Mesendoderm (in vitro differentiated cells): ENCODE measurements around the gene LRRC26.

Experiments
- DNase-seq: peaks from one replicate; pipeline ENCODE4 v3.0.0; 2013
- H2AK5ac ChIP-seq: 2 replicates; pipeline ENCODE4 v1.6.1; 2013; ENCODE audit warnings: low read length, inconsistent platforms
- H2BK120ac ChIP-seq: 2 replicates; pipeline ENCODE4 v1.6.1; 2013; ENCODE audit warnings: low read depth, mild to moderate bottlenecking, low read length, moderate library complexity, mixed read lengths
- H2BK15ac ChIP-seq: replicated peaks from 2 replicates; pipeline ENCODE4 v1.6.1; 2013; ENCODE audit warnings: low read depth, mild to moderate bottlenecking, moderate library complexity
- H2BK5ac ChIP-seq: 2 replicates; pipeline ENCODE4 v1.6.1; 2013; ENCODE audit warnings: low read length, inconsistent platforms
- H3K18ac ChIP-seq: 2 replicates; pipeline ENCODE4 v1.6.1; 2013; ENCODE audit warnings: mild to moderate bottlenecking, low read length, mixed read lengths
- H3K23ac ChIP-seq: one replicate; pipeline ENCODE4 v1.6.1; 2013; ENCODE audit warnings: low read length
- H3K27ac ChIP-seq: 2 replicates; pipeline ENCODE4 v1.5.1; 2013; ENCODE audit warnings: low read depth, mild to moderate bottlenecking, inconsistent platforms, low read length, moderate library complexity
- H3K27me3 ChIP-seq: 2 replicates; pipeline ENCODE4 v1.6.1; 2013; ENCODE audit warnings: low read length, control low read depth, mild to moderate bottlenecking, inconsistent platforms; ENCODE audit not compliant: insufficient read depth, poor library complexity
- H3K36me3 ChIP-seq: 2 replicates; pipeline ENCODE4 v1.6.1; 2013; ENCODE audit warnings: low read length, inconsistent platforms; ENCODE audit not compliant: control insufficient read depth, insufficient read depth
- H3K4ac ChIP-seq: one replicate; pipeline ENCODE4 v1.6.1; 2013; ENCODE audit warnings: low read depth, mild to moderate bottlenecking, low read length, moderate library complexity
- H3K4me1 ChIP-seq: 2 replicates; pipeline ENCODE4 v1.6.1; 2013; ENCODE audit warnings: low read depth, low read length, inconsistent platforms; ENCODE audit not compliant: control insufficient read depth
- H3K4me2 ChIP-seq: 2 replicates; pipeline ENCODE4 v1.6.1; 2013; ENCODE audit warnings: low read length
- H3K4me3 ChIP-seq: 2 replicates; pipeline ENCODE4 v1.5.1; 2013; ENCODE audit warnings: mild to moderate bottlenecking, low read length
- H3K56ac ChIP-seq: one replicate; pipeline ENCODE4 v1.6.1; 2013; ENCODE audit warnings: low read length
- H3K79me1 ChIP-seq: 2 replicates; pipeline ENCODE4 v1.6.1; 2013; ENCODE audit warnings: low read length, inconsistent platforms
- H3K79me2 ChIP-seq: 2 replicates; pipeline ENCODE4 v1.6.1; 2013; ENCODE audit warnings: mild to moderate bottlenecking, low read length; ENCODE audit not compliant: control insufficient read depth, insufficient read depth
- H3K9ac ChIP-seq: 2 replicates; pipeline ENCODE4 v1.6.1; 2013; ENCODE audit warnings: low read length, inconsistent platforms
- H4K5ac ChIP-seq: one replicate; pipeline ENCODE4 v1.6.1; 2013; ENCODE audit warnings: low read length
- H4K8ac ChIP-seq: one replicate; pipeline ENCODE4 v1.6.1; 2013; ENCODE audit warnings: low read depth, mild to moderate bottlenecking, control low read depth, low read length, moderate library complexity
- WGBS: extraction: QIAGEN DNeasy Blood & Tissue Kit; methylation state at CpG from one replicate; pipeline ENCODE4 v1.1.7; 2013; ENCODE audit warnings: low lambda C conversion rate, missing lambda C conversion rate; ENCODE audit not compliant: insufficient coverage; ENCODE audit errors: extremely low coverage; 5-methylcytosine and 5-hydroxymethylcytosine counted together

The LRRC26 gene

DNA sequence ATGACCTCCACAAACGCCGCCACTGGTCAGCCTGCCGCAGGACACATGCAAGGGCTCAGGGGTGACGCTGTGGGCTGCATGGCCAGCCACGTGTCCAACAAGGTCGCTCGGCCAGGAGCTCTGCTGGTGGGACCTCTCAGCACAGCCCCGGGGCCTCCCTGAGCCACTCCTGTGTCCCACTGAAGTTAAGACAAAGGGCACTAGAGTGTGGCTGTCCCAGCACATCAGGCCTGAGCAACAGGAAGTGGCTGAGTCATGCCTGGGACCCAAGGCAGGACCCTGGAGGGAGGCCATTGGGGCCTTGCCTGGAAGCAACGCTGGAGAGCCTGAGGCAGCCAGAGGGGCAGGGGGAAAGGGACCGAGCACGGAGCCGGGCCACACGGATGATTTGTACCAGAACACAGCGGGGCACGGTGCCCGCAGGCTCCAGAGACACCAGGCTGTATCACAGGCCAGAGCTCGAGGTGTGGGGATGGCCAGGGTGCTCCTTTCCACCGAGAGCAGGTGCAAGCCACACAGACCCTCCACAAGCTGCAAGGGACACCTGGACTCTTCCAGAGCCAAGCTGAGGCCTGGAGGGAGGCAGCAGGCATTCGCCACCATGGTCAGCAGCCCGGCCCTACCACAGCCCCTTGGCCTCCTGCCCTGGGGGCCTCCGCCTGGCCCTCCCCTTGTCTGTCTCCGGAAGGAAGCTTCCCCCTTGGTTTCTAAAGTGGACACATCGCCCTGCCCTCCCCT is 8.5 kb upstream of the LRRC26 start:
- DNase-seq, result no peak
- no peaks in the 10 kb centered on the region for H3K4me1 ChIP-seq

DNA sequence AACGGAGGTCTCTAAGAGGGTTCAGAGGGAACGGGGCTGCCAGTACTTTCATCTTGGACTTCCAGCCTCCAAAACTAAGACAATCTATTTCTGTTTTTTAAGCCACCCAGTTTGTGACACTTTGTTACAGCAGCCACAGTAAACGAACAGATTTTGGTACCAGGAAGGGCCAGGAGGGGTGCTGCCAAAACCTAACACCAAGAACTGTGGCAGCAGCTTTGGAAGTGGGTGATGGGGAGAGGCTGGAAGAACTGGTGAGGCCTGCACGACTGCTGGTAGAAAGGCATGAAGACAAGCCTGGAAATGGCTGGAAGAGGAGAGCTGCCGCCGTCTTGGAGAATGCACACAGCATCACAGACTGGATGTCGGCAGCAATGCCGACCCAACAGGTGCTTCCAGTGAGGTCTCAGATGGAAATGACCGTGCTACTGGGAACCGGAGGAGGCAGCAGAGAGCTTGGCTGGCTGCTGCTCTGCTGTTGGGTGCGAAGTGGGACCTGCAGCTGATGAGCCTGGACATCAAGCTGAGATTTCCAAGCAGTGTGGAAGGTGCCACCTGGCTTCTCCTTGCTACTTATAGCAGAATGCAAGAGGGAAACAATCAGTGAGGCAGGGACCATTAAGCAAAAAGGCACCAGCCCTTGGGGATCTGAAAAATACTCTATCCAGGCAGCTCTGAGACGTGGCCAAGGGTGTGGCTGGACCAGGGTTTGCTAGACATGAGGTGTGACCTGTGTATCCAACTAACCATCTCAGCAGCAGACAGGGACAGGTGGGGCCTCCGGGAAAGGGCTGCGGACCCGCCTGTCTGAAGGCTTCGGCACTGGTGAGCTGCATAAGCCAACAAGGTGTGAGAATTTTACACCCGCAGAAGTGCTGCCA is 6.7 kb upstream of the LRRC26 start:
- Histone ChIP-seq H3K4ac (no peak overlapping the region), H3K4me3 (no peak overlapping the region), H3K27me3 (no peaks in the 10 kb centered on the region), H3K4me2 (no peak overlapping the region), H2BK5ac (no peak overlapping the region), H3K79me1 (no peaks in the 10 kb centered on the region), H3K79me2 (no peaks in the 10 kb centered on the region), H2BK120ac (no peak overlapping the region), H3K18ac (no peak overlapping the region), H3K56ac (no peak overlapping the region), H4K5ac (no peak overlapping the region), H3K23ac (no peak overlapping the region), H2BK15ac (no peak overlapping the region), H4K8ac (no peak overlapping the region), H2AK5ac (no peak overlapping the region), H3K36me3 (no peaks in the 10 kb centered on the region), H3K27ac (no peak overlapping the region), H3K9ac (no peak overlapping the region), H3K4me1 (no peaks in the 10 kb centered on the region)
- peak; percentile 55 for DNase-seq
- no CpG with 5 or more reads among the region's 17 CpGs for WGBS

More for the DNA sequence above, 8.5 kb upstream of the LRRC26 start:
- Histone ChIP-seq H4K8ac (no peak overlapping the region), H3K4me2 (no peak overlapping the region), H3K56ac (no peak overlapping the region), H2BK15ac (no peak overlapping the region), H3K4ac (no peak overlapping the region), H3K79me1 (no peaks in the 10 kb centered on the region), H3K18ac (no peak overlapping the region), H3K23ac (no peak overlapping the region), H4K5ac (no peak overlapping the region), H2BK120ac (no peak overlapping the region), H2AK5ac (no peak overlapping the region), H3K79me2 (no peaks in the 10 kb centered on the region), H3K4me3 (no peak overlapping the region), H3K27ac (no peak overlapping the region), H2BK5ac (no peak overlapping the region), H3K36me3 (no peaks in the 10 kb centered on the region), H3K27me3 (no peaks in the 10 kb centered on the region), H3K9ac (no peak overlapping the region)
- no CpG with 5 or more reads among the region's 23 CpGs for whole genome bisulfite sequencing

DNA sequence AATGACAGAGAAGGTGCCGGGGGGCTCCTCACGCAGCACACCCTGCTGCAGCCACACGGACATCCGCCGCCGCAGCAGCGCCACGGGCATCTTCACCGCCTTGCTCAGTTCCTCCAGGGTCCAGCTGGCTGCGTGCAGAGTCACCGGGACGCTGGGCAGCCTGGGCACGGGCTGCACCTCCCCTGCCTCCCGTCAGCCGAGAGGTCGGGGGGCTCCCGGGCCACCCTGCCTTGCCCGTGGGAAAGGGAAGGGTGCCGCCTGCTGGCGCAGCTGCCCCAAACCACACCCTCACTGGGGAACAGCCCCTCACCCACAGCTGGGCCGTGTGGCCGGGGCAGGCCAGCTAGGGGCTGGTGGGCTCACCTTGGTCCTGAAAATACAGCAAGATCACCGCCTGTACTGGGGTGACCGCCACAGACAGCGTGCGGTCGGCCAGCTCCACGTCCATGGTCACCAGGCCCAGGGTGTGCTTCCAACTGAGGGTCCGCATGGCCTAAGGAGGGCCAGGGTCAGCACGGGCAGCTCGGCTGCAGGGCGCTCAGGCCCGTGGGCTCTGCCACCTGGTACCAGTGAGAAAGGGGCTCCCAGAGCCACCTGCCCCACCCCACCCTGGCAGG is 5.6 kb upstream of the LRRC26 start:
- Histone ChIP-seq H4K8ac (no peak overlapping the region), H3K18ac (no peak overlapping the region), H3K4me3 (no peak overlapping the region), H3K4me1 (no peaks in the 10 kb centered on the region), H3K9ac (no peak overlapping the region), H4K5ac (no peak overlapping the region), H2AK5ac (no peak overlapping the region), H3K36me3 (no peaks in the 10 kb centered on the region), H2BK15ac (no peak overlapping the region), H3K4me2 (no peak overlapping the region), H3K79me1 (no peaks in the 10 kb centered on the region), H3K79me2 (no peaks in the 10 kb centered on the region), H3K4ac (no peak overlapping the region), H3K27me3 (peaks cover 2% of the 10 kb centered on the region), H3K23ac (no peak overlapping the region), H3K27ac (no peak overlapping the region), H2BK5ac (no peak overlapping the region), H2BK120ac (no peak overlapping the region), H3K56ac (no peak overlapping the region)
- no CpG with 5 or more reads among the region's 33 CpGs for WGBS
- no peak for DNase-seq

DNA sequence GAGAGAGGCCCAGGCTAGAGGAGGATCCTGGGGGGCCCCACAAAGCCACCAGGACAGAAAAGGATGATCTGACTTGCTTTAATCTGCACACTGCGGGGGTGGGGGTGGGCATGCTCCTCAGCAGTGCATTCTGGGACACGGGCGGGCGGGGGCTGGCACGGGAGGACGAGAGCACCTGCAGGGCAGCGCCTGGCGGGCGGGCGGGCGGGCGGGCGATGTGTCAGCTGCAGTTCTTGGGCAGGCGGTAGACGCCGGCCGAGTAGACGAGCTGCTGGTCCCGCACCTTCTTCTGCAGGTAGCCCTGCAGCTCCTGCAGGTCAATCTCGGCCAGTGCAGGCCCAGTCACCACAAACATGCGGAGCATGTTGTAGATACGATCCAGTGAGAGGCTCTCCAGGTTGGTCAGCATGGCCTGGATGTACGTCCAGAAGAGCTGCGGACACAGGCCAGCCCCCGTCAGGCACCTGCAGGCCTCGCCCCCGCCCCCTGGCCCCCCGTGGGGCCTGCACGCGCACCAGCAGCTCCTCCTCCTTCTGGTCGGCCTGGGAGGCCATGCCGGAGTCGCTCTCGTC is 5.0 kb upstream of the LRRC26 start:
- no peak overlapping the region for H3K27ac ChIP-seq
- H3K4me1 ChIP-seq, result no peaks in the 10 kb centered on the region
- no peak overlapping the region for H4K5ac ChIP-seq
- no peak overlapping the region for H3K4me2 ChIP-seq
- no peak overlapping the region for H3K4ac ChIP-seq
- H4K8ac ChIP-seq, result no peak overlapping the region
- H3K23ac ChIP-seq, result no peak overlapping the region
- DNase-seq, result peak; percentile 51
- no peak overlapping the region for H2BK120ac ChIP-seq
- no peaks in the 10 kb centered on the region for H3K79me1 ChIP-seq
- no peak overlapping the region for H2BK15ac ChIP-seq
- H3K4me3 ChIP-seq, result no peak overlapping the region
- H3K79me2 ChIP-seq, result no peaks in the 10 kb centered on the region
- H3K56ac ChIP-seq, result no peak overlapping the region
- no CpG with 5 or more reads among the region's 34 CpGs for WGBS
- H3K9ac ChIP-seq, result no peak overlapping the region
- no peak overlapping the region for H3K18ac ChIP-seq
- no peak overlapping the region for H2BK5ac ChIP-seq
- no peaks in the 10 kb centered on the region for H3K36me3 ChIP-seq
- H3K27me3 ChIP-seq, result peaks cover 6% of the 10 kb centered on the region
- H2AK5ac ChIP-seq, result no peak overlapping the region

DNA sequence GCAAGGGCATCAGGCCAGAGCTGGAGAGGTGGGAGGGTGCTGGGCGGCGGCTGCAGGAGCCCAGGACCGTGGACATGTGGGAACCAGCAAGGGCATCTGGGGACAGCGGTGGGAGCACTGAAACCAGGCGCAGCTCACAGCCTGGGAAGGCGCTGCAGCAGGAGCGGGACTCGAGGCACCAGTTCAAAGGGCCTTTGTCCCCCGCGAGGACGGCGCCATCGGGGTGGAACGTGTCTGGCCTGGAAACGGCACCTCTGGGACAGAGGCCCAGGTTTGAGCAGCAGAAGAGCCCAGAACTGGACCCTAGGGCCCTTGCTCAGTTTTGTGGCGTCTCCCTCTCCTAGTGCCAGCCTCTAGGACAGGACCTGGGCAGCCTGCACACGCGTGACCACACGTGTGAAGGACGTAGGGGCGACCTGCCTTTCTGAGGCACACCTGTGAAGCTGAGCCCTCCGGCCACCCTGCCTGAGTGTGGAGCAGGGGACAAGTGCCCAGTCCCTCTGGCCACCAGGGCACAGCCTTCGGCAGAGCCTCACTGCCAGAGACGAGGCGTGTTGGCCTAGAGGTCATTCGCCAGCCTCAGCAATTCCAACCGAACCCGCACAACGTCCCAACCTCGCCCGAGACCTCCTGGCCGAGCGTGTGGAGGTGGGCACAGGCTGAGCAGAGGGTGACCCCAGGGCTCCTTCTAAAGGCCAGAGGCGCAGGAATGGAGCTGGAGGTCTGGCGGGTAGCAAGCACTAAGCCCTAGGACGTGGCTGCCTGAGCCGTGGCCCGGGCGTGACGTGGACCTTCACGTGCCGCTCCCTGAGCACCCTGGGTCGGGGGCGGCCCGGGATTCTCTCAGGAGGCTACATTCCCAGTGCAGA is 4.2 kb upstream of the LRRC26 start:
- H3K79me2 ChIP-seq, result no peaks in the 10 kb centered on the region
- H3K4me3 ChIP-seq, result no peak overlapping the region
- H3K4me2 ChIP-seq, result no peak overlapping the region
- H3K4ac ChIP-seq, result no peak overlapping the region
- no peaks in the 10 kb centered on the region for H3K36me3 ChIP-seq
- H2BK120ac ChIP-seq, result no peak overlapping the region
- H3K27me3 ChIP-seq, result peaks cover 11% of the 10 kb centered on the region
- no peak overlapping the region for H3K18ac ChIP-seq
- no peaks in the 10 kb centered on the region for H3K4me1 ChIP-seq
- no CpG with 5 or more reads among the region's 45 CpGs for WGBS
- H3K79me1 ChIP-seq, result no peaks in the 10 kb centered on the region
- H3K23ac ChIP-seq, result no peak overlapping the region
- no peak overlapping the region for H2BK5ac ChIP-seq
- H3K9ac ChIP-seq, result no peak overlapping the region
- no peak overlapping the region for H2BK15ac ChIP-seq
- H3K27ac ChIP-seq, result no peak overlapping the region
- no peak overlapping the region for H3K56ac ChIP-seq
- H2AK5ac ChIP-seq, result no peak overlapping the region
- H4K8ac ChIP-seq, result no peak overlapping the region
- DNase-seq, result no peak
- H4K5ac ChIP-seq, result no peak overlapping the region
